Trophoblast cell (in vitro differentiated cells and primary cell): ENCODE results near the gene MMAA.

ENCODE experiments used
- DNase-seq, 2 donors: peaks; one replicate each; pipeline ENCODE4 v3.0.0-alpha.2; 2016
- H2AFZ ChIP-seq: 2 replicates; pipeline ENCODE4 v1.6.1; 2013; ENCODE audit warnings: low read length, moderate library complexity, mild to moderate bottlenecking; ENCODE audit not compliant: insufficient read depth, poor library complexity
- H2AK5ac ChIP-seq: 2 replicates; pipeline ENCODE4 v1.6.1; 2013; ENCODE audit warnings: mild to moderate bottlenecking, low read length
- H2BK120ac ChIP-seq: 2 replicates; pipeline ENCODE4 v1.6.1; 2013; ENCODE audit warnings: low read length, mild to moderate bottlenecking, moderate library complexity; ENCODE audit not compliant: insufficient read depth, poor library complexity
- H2BK12ac ChIP-seq: 2 replicates; pipeline ENCODE4 v1.6.1; 2013; ENCODE audit warnings: mild to moderate bottlenecking, low read length, moderate library complexity
- H2BK5ac ChIP-seq: 2 replicates; pipeline ENCODE4 v1.6.1; 2013; ENCODE audit warnings: low read length, low read depth, moderate library complexity, mild to moderate bottlenecking; ENCODE audit not compliant: poor library complexity
- H3K14ac ChIP-seq: 2 replicates; pipeline ENCODE4 v1.6.1; 2013; ENCODE audit warnings: mild to moderate bottlenecking, low read length
- H3K18ac ChIP-seq: 2 replicates; pipeline ENCODE4 v1.6.1; 2013; ENCODE audit warnings: mild to moderate bottlenecking, low read length
- H3K23ac ChIP-seq: 2 replicates; pipeline ENCODE4 v1.6.1; 2013; ENCODE audit warnings: low read length
- H3K27ac ChIP-seq: 2 replicates; pipeline ENCODE4 v1.5.1; 2013; ENCODE audit warnings: low read depth, mild to moderate bottlenecking, inconsistent platforms, low read length, moderate library complexity
- H3K27me3 ChIP-seq: 2 replicates; pipeline ENCODE4 v1.6.1; 2013; ENCODE audit warnings: inconsistent platforms, mild to moderate bottlenecking, low read length, moderate library complexity; ENCODE audit not compliant: insufficient read depth
- H3K36me3 ChIP-seq, 2 experiments: 1 replicate in 1 of 2; 2 replicates in 1 of 2; pipeline ENCODE4 v1.6.1; 2013; ENCODE audit warnings: low read length in 2 of 2, mild to moderate bottlenecking in 2 of 2, moderate library complexity in 1 of 2; ENCODE audit not compliant: insufficient read depth in 2 of 2, control insufficient read depth in 1 of 2
- H3K4ac ChIP-seq: 2 replicates; pipeline ENCODE4 v1.6.1; 2013; ENCODE audit warnings: low read depth, mild to moderate bottlenecking, low read length, moderate library complexity
- H3K4me1 ChIP-seq, 2 experiments: 1 replicate in 1 of 2; 2 replicates in 1 of 2; pipeline ENCODE4 v1.6.1; 2013; ENCODE audit warnings: low read length in 2 of 2, mild to moderate bottlenecking in 2 of 2, moderate library complexity in 1 of 2; ENCODE audit not compliant: insufficient read depth in 2 of 2, control insufficient read depth in 1 of 2
- H3K4me2 ChIP-seq: 2 replicates; pipeline ENCODE4 v1.6.1; 2013; ENCODE audit warnings: inconsistent platforms, mild to moderate bottlenecking, low read length, moderate library complexity
- H3K4me3 ChIP-seq: 2 replicates; pipeline ENCODE4 v1.5.1; 2013; ENCODE audit warnings: mild to moderate bottlenecking, low read depth, low read length, inconsistent platforms
- H3K79me1 ChIP-seq: one replicate; pipeline ENCODE4 v1.6.1; 2013; ENCODE audit warnings: low read length
- H3K79me2 ChIP-seq: 2 replicates; pipeline ENCODE4 v1.6.1; 2013; ENCODE audit warnings: low read length, mild to moderate bottlenecking; ENCODE audit not compliant: control insufficient read depth, insufficient read depth, poor library complexity
- H3K9ac ChIP-seq: 2 replicates; pipeline ENCODE4 v1.6.1; 2013; ENCODE audit warnings: mild to moderate bottlenecking, low read length
- H3K9me3 ChIP-seq: 2 replicates; pipeline ENCODE4 v1.6.1; 2013; ENCODE audit warnings: low read depth, mild to moderate bottlenecking, control low read depth, inconsistent platforms, low read length; ENCODE audit not compliant: insufficient read depth
- H4K12ac ChIP-seq: 2 replicates; pipeline ENCODE4 v1.6.1; 2013; ENCODE audit warnings: low read depth, mild to moderate bottlenecking, low read length, moderate library complexity
- H4K8ac ChIP-seq: 2 replicates; pipeline ENCODE4 v1.6.1; 2013; ENCODE audit warnings: low read depth, mild to moderate bottlenecking, low read length, moderate library complexity
- H4K91ac ChIP-seq: one replicate; pipeline ENCODE4 v1.6.1; 2013; ENCODE audit warnings: low read depth, mild to moderate bottlenecking, low read length, moderate library complexity
- WGBS: extraction: QIAGEN DNeasy Blood & Tissue Kit; methylation state at CpG from one replicate; pipeline ENCODE4 v1.1.7; 2013; ENCODE audit warnings: missing lambda C conversion rate; ENCODE audit not compliant: insufficient read length, insufficient coverage; ENCODE audit errors: extremely low coverage; 5-methylcytosine and 5-hydroxymethylcytosine counted together

The MMAA gene

GRCh38 chr4:145670422-145670821 lies 51.2 kb downstream of the MMAA start:
- Histone ChIP-seq H4K8ac (no peak overlapping the region), H3K18ac (no peak overlapping the region), H3K9me3 (no peaks in the 10 kb centered on the region), H2AK5ac (no peak overlapping the region), H3K27ac (no peak overlapping the region), H3K79me2 (no peaks in the 10 kb centered on the region), H3K4me2 (no peak overlapping the region), H3K14ac (no peak overlapping the region), H4K12ac (no peak overlapping the region), H2BK120ac (no peak overlapping the region), H3K4me1 (no peaks in the 10 kb centered on the region), H2BK5ac (no peak overlapping the region), H2BK12ac (no peak overlapping the region), H3K36me3 (no peaks in the 10 kb centered on the region), H3K23ac (no peak overlapping the region), H4K91ac (no peak overlapping the region), H2AFZ (no peak overlapping the region), H3K4ac (no peak overlapping the region), H3K79me1 (no peaks in the 10 kb centered on the region), H3K27me3 (no peaks in the 10 kb centered on the region), H3K9ac (no peak overlapping the region), H3K4me3 (no peak overlapping the region)
- no peak for DNase-seq

GRCh38 chr4:145679520-145679919 lies 60.3 kb downstream of the MMAA start:
- no peaks in the 10 kb centered on the region for H3K4me1 ChIP-seq
- DNase-seq = no peak
- H4K8ac ChIP-seq = no peak overlapping the region
- H3K4ac ChIP-seq = no peak overlapping the region
- no CpG with 5 or more reads among the region's 1 CpG for WGBS
- H2BK12ac ChIP-seq = no peak overlapping the region
- H3K14ac ChIP-seq = no peak overlapping the region
- no peak overlapping the region for H3K4me3 ChIP-seq
- H3K23ac ChIP-seq = no peak overlapping the region
- no peak overlapping the region for H2BK5ac ChIP-seq
- no peaks in the 10 kb centered on the region for H3K79me1 ChIP-seq
- no peak overlapping the region for H2AK5ac ChIP-seq
- no peak overlapping the region for H3K9ac ChIP-seq
- H2BK120ac ChIP-seq = no peak overlapping the region
- H3K4me2 ChIP-seq = no peak overlapping the region
- no peaks in the 10 kb centered on the region for H3K27me3 ChIP-seq
- H3K9me3 ChIP-seq = no peaks in the 10 kb centered on the region
- no peak overlapping the region for H3K27ac ChIP-seq
- H3K79me2 ChIP-seq = no peaks in the 10 kb centered on the region
- no peak overlapping the region for H4K91ac ChIP-seq
- H4K12ac ChIP-seq = no peak overlapping the region
- no peaks in the 10 kb centered on the region for H3K36me3 ChIP-seq
- H2AFZ ChIP-seq = no peak overlapping the region
- H3K18ac ChIP-seq = no peak overlapping the region

- Histone ChIP-seq H2AFZ (no peak within 1 kb of the TSS), H3K18ac (no peak within 1 kb of the TSS), H2BK12ac (no peak within 1 kb of the TSS), H4K91ac (no peak within 1 kb of the TSS), H3K27ac (no peak within 1 kb of the TSS), H3K4me1 (no peaks in the 10 kb centered on the region), H3K36me3 (no peaks in the 10 kb centered on the region), H2AK5ac (no peak within 1 kb of the TSS), H3K14ac (no peak within 1 kb of the TSS), H3K9me3 (no peaks in the 10 kb centered on the region), H3K9ac (no peak within 1 kb of the TSS), H3K4me2 (no peak within 1 kb of the TSS), H2BK5ac (no peak within 1 kb of the TSS), H3K27me3 (no peaks in the 10 kb centered on the region), H2BK120ac (no peak within 1 kb of the TSS), H4K8ac (no peak within 1 kb of the TSS), H3K4ac (no peak within 1 kb of the TSS), H3K23ac (no peak within 1 kb of the TSS), H3K79me1 (no peaks in the 10 kb centered on the region), H4K12ac (no peak within 1 kb of the TSS), H3K79me2 (no peaks in the 10 kb centered on the region), H3K4me3 (no peak within 1 kb of the TSS)
- no peak for DNase-seq
- WGBS = no CpG with 5 or more reads among the region's 6 CpGs
Observed at GRCh38 chr4:145679991-145680455, 60.8 kb downstream of the MMAA start, which contains the start of gene C4orf51. TSS of gene C4orf51 (plus strand) at chr4:145680146. CDS start at chr4:145680204, 58 bp downstream.

GRCh38 chr4:145680902-145681301 lies 61.7 kb downstream of the MMAA start:
- no peak overlapping the region for H3K4me3 ChIP-seq
- no peak overlapping the region for H3K9ac ChIP-seq
- H3K14ac ChIP-seq = no peak overlapping the region
- H4K8ac ChIP-seq = no peak overlapping the region
- no peak overlapping the region for H2BK120ac ChIP-seq
- H3K4me1 ChIP-seq = no peaks in the 10 kb centered on the region
- H2BK12ac ChIP-seq = no peak overlapping the region
- H3K27ac ChIP-seq = no peak overlapping the region
- DNase-seq = no peak
- H2BK5ac ChIP-seq = no peak overlapping the region
- no peaks in the 10 kb centered on the region for H3K27me3 ChIP-seq
- no peak overlapping the region for H3K23ac ChIP-seq
- H3K36me3 ChIP-seq = no peaks in the 10 kb centered on the region
- no peak overlapping the region for H3K18ac ChIP-seq
- H3K9me3 ChIP-seq = no peaks in the 10 kb centered on the region
- H2AFZ ChIP-seq = no peak overlapping the region
- H3K4me2 ChIP-seq = no peak overlapping the region
- H4K12ac ChIP-seq = no peak overlapping the region
- H4K91ac ChIP-seq = no peak overlapping the region
- no peak overlapping the region for H3K4ac ChIP-seq
- no CpG with 5 or more reads among the region's 1 CpG for WGBS
- no peaks in the 10 kb centered on the region for H3K79me2 ChIP-seq
- no peak overlapping the region for H2AK5ac ChIP-seq
- no peaks in the 10 kb centered on the region for H3K79me1 ChIP-seq
